Neuron (in vitro differentiated cells): ENCODE data around the gene KATNA1.

Experiments
- H2AFZ ChIP-seq: one replicate; pipeline ENCODE4 v1.6.1; 2013; ENCODE audit warnings: low read depth, mild to moderate bottlenecking, inconsistent platforms, low read length, moderate library complexity
- H3K27me3 ChIP-seq: one replicate; pipeline ENCODE4 v1.6.1; 2013; ENCODE audit warnings: low read length; ENCODE audit not compliant: insufficient read depth
- H3K36me3 ChIP-seq: one replicate; pipeline ENCODE4 v1.6.1; 2013; ENCODE audit warnings: low read length; ENCODE audit not compliant: insufficient read depth
- H3K4me1 ChIP-seq: one replicate; pipeline ENCODE4 v1.6.1; 2013; ENCODE audit warnings: low read length; ENCODE audit not compliant: insufficient read depth
- H3K4me3 ChIP-seq: 2 replicates; pipeline ENCODE4 v1.5.1; 2013; ENCODE audit warnings: mild to moderate bottlenecking, low read length, moderate library complexity
- H3K9me3 ChIP-seq: one replicate; pipeline ENCODE4 v1.6.1; 2013; ENCODE audit warnings: low read length

KATNA1 gene

DNA sequence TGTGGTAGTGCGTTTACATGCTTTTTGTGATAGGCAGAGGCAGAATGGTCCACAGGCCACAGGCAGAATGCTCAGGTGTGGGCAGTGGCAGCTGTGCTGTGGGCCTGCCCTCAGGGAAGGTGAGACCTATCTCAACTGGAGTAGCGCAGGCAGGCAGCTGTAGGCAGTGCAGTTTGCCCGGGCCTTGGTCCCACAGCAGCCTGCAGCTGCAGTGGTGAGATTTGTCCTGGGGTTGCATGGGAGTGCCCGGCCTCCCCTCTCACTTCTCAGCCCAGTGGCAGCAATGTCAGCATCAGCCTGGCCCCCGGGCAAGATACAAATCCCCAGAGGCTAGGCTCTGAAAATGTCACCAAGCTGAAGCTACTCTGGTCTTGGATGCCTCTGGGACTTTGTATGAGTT lies 96.6 kb downstream of the KATNA1 start:
- H3K36me3 ChIP-seq = no peaks in the 10 kb centered on the region
- H2AFZ ChIP-seq = peak overlapping the region; percentile 9
- no peak overlapping the region for H3K4me3 ChIP-seq
- no peaks in the 10 kb centered on the region for H3K4me1 ChIP-seq
- H3K27me3 ChIP-seq = peaks cover 8% of the 10 kb centered on the region
- no peaks in the 10 kb centered on the region for H3K9me3 ChIP-seq

DNA sequence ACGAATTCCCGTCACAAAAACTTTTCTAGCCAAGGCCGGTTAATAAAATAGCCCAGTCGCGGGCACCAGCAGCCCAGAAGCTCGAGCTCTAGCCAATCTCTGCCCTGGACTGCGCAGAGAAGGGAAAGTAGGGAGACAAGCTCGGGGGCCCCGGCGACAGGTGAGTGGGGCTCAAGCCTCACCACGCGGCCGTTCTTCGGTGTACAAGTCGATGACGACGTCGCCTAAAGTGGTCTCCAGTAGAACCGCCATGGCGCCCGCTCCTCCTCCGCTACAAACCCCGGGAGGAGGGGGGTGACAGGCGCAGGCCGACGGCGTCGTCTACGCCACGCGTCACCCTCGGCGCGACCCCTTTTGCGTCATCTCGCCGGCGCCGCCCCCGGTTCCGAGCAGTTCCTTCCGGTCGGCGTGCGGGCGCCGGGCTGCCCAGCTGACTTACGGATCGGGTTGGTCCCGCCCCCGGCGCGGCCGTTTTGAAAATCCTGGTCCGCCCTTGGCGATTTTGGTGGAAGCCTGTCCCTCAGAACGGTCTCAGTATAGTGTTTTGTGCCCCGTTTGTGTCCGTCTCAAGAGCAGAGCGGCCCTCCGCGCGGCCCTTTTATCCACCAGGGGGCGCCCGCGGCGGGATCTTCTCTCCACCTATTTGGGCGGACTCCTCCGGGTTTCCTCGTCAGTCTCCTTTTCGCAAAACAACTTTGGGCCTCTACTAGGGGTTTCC lies 102.6 kb downstream of the KATNA1 start, which contains the start of gene PPIL4:
Gene PPIL4, minus strand, starts transcription at position 290 of the 718 bp plus-strand sequence. Its CDS starts 38 bp downstream, at position 252.
- peaks cover 19% of the 10 kb centered on the region for H3K4me1 ChIP-seq

DNA sequence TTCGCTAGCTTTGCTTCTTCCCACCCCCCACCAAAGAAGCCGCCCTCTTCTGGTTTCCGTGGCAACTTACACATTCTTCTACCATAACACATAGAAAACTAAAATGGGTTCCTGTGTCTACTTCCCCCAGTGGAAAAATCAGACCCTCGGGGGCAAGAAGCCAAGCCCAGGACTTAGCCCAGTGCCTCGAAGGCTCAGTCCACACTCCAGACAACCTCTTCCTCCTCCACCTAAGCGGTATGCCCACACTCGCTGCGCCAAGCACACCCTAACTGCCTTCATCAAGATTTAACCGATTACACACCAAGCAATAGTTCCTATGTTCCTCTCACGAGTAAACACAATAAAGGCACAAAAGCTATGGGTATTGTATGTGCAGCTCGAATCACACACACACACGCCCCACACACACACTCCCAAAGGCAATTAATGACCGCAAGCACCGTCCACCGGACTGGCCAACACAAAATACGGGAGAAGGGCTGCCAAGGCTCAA lies 103.2 kb downstream of the KATNA1 start:
- H3K4me1 ChIP-seq = peaks cover 19% of the 10 kb centered on the region
- peak overlapping the region; percentile 63 for H3K4me3 ChIP-seq
- H3K27me3 ChIP-seq = no peaks in the 10 kb centered on the region
- peak overlapping the region; percentile 85 for H2AFZ ChIP-seq
- no peaks in the 10 kb centered on the region for H3K9me3 ChIP-seq
- H3K36me3 ChIP-seq = peaks cover 8% of the 10 kb centered on the region

More for the DNA sequence above, 102.6 kb downstream of the KATNA1 start, which contains the start of gene PPIL4:
- Histone ChIP-seq H3K4me3 (peak within 1 kb of the TSS; percentile 63), H2AFZ (peak within 1 kb of the TSS; percentile 85), H3K27me3 (peaks cover 3% of the 10 kb centered on the region), H3K9me3 (no peaks in the 10 kb centered on the region), H3K36me3 (peaks cover 2% of the 10 kb centered on the region)
